Pancreas (tissue), 10 donors: ENCODE measurements around the gene ADAMTS6. TPM values are rescaled to one million over a fixed set of nuclear protein-coding genes. Genes with fewer than 3 reads are reported as not detected.

Source experiments
- ATAC-seq, 4 donors: fragments of 200-7000 bp; cut with Tn5 transposase; one replicate each; pipeline versions ENCODE4 v1.8.0 to v1.9.1; 2020; ENCODE audit warnings: mild to moderate bottlenecking in 4 of 4, moderate library complexity in 4 of 4
- DNase-seq, 6 donors: peaks; one replicate each; pipeline ENCODE4 v3.0.0-alpha.2; 2020
- FAIRE-seq: peaks from 2 replicates; lab custom pipeline; 2012; peaks lifted over from hg19 to GRCh38; lab: Jason Lieb, UNC
- H3K27ac ChIP-seq, 4 donors: fragments of 200-600 bp; sonication (generic); 1 replicate in 3 of 4; 2 replicates in 1 of 4; pipeline versions ENCODE4 v1.5.0 to v1.8.0; 2020
- H3K27me3 ChIP-seq, 4 donors: fragments of 200-600 bp; one replicate each; pipeline ENCODE4 v1.8.0; 2021
- H3K36me3 ChIP-seq, 3 donors: fragments of 200-600 bp; sonication (generic) in 1 of 3; one replicate each; pipeline versions ENCODE4 v1.5.0 to v1.8.0; 2020 to 2021
- H3K4me1 ChIP-seq, 3 donors: fragments of 200-600 bp; one replicate each; pipeline ENCODE4 v1.8.0; 2021
- H3K4me3 ChIP-seq, 4 donors: fragments of 200-600 bp; sonication (generic) in 2 of 4; one replicate each; pipeline versions ENCODE4 v1.5.0 to v1.8.0; 2020 to 2021
- H3K9me3 ChIP-seq, 4 donors: fragments of 200-600 bp; one replicate each; pipeline ENCODE4 v1.8.0; 2021
- WGBS, 2 donors: extraction: QIAGEN DNeasy Blood & Tissue Kit; methylation state at CpG; one replicate each; pipeline ENCODE4 v1.1.7; 2013; 5-methylcytosine and 5-hydroxymethylcytosine counted together
- intact Hi-C, 3 donors: fragments of 100-400 bp; cut with DNase I; formaldehyde crosslinking; loops; one replicate each; pipeline versions ENCODE4 v1.11.1 to v1.14.2; 2022
- polyA plus RNA-seq, 2 donors: library from polyadenylated mRNA; stranded (reverse); fragments of 200-250 nt; gene quantifications; one replicate each; pipeline ENCODE4 v1.2.3, GENCODE V29; 2013
- total RNA-seq, 6 donors: library from RNA; stranded (reverse); fragmentation: NEBNext Ultra II Directional in 4 of 6; extraction: Animal tissue kit (Norgen Biotek cat#: 25700) in 4 of 6; gene quantifications; one replicate each; pipeline versions ENCODE4 v1.2.1 to v1.2.4, GENCODE V29; 2021 to 2023
- TF ChIP-seq, protein P1 (sequence below), 4 donors: fragments of 200-600 bp; sonication (generic) in 3 of 4; IDR thresholded peaks; one replicate each; pipeline versions ENCODE4 v1.5.0 to v1.8.0; 2021; ENCODE audit warnings: antibody characterized with exemption in 4 of 4
- donor health status: healthy with polysubstance abuse.
- donor health status: DM: no; HTN: no; CAD: no; lungs with moderate emphysema.
- donor health status: DM: no; HTN: no; CAD: no.
- donor health status: control.
- donor health status: control.
- donor health status: Bipolar disorder and iron deficiency.
- donor health status: DM: yes; HTN: yes; CAD: no.
- donor health status: DM: no; HTN: no; CAD: no.
- donor health status: DM: no; HTN: no; CAD: no.
- donor health status: DM: yes; HTN: yes; CAD: no.

ADAMTS6 gene
- total and polyA plus RNA-seq, 8 donors = 0.14 to 0.70 (median 0.30) TPM

DNA sequence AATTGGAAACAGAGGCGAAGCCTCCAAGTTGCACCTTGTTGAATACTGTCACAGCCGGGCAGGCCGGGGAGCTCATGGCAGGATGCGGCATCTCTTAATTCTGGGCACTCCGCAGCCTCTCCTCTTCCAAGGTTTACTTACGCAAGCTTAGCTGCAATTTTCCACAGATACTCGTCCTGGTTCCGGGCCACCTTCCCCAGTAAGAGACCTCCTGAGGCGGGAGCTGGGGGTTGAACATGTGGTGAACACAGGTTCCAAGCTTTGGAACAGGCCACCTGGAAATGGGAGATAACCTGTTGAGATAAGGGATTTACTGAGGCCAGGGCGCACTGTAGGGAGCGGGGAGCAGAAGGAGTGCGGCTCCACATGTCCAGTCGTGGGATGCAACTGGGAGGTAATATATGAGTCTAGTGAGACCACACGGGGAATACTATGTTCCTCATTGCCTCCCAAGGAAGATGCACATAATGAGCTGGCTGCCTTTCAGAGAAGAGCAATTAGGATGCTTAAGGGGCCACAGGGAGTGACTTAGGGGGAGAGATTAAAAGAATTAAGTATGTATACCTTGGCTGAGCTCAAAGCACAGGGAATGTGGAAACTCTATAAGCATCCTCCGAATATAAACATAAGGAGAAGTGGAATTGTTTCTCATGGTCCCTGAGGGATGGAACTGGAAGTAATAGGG is 377.8 kb downstream of the ADAMTS6 start:
- intact Hi-C loops = loop anchor here in 1 of 3 donors (5.0 kb wide), 1 partner anchor 378 kb away; the partner anchor contains the start of gene ADAMTS6
- H3K4me1 ChIP-seq = peaks cover 0 to 3% (median 0%) of the 10 kb centered on the region in 3 donors
- 61 to 65% methylated on average over 15 of the region's 15 CpGs for WGBS, 2 donors
- H3K4me3 ChIP-seq = peak overlapping the region in 3 of 4 donors; percentile 37 to 65 (median 60)
- no peaks in the 10 kb centered on the region for H3K27me3 ChIP-seq
- FAIRE-seq = no peak
- H3K27ac ChIP-seq = peak overlapping the region in 1 of 4 donors; percentile 77
- TF ChIP-seq, protein P1, sequence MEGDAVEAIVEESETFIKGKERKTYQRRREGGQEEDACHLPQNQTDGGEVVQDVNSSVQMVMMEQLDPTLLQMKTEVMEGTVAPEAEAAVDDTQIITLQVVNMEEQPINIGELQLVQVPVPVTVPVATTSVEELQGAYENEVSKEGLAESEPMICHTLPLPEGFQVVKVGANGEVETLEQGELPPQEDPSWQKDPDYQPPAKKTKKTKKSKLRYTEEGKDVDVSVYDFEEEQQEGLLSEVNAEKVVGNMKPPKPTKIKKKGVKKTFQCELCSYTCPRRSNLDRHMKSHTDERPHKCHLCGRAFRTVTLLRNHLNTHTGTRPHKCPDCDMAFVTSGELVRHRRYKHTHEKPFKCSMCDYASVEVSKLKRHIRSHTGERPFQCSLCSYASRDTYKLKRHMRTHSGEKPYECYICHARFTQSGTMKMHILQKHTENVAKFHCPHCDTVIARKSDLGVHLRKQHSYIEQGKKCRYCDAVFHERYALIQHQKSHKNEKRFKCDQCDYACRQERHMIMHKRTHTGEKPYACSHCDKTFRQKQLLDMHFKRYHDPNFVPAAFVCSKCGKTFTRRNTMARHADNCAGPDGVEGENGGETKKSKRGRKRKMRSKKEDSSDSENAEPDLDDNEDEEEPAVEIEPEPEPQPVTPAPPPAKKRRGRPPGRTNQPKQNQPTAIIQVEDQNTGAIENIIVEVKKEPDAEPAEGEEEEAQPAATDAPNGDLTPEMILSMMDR (IDR thresholded peaks at IDR 0.05) = no peak
- H3K9me3 ChIP-seq = no peaks in the 10 kb centered on the region
- peak in 1 of 6 donors; percentile 26 for DNase-seq
- H3K36me3 ChIP-seq = no peaks in the 10 kb centered on the region
- ATAC-seq = peak in 3 of 4 donors; percentile 6 to 25 (median 15)

DNA sequence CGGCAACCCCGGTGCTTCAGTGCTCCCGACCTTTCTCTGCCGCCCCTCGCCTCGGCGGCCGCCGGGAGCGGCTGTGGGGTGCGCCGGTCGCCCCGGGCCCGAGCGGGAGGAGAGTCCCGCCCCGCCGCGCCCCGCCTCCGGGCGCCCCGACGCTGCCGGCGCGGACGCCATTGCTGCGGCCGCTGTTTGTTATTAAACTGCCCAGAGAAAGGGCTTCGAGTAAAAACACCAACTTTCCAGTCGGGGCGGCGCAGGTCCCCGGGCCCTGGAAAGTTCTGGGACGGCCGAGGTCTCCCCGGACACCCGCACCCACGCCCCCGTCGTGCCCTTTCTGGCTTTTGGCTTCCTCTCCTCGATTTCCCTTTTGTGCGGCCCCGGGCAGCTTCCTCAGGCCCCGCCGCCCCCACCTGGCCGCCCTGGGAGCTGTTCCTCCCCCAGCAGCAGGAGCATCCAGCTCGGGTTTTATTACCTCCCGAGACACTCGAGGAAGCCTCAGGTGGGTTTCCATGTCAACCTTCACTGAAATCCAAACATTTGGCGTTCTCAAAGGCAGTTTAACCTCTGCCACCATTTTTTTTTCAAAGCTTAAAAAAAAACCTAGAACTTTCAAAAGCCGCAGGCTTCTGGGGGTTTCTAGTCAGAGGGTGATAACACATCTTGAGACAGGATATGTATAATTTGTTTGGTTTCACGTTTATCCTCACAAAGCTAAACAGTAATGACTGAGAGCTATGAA is 378.6 kb downstream of the ADAMTS6 start:
- H3K27me3 ChIP-seq = no peaks in the 10 kb centered on the region
- H3K4me3 ChIP-seq = peak overlapping the region; percentile 37 to 65 (median 50)
- TF ChIP-seq, protein P1 (IDR thresholded peaks at IDR 0.05) = peak in 1 of 4 donors; percentile 10
- peaks cover 0 to 3% (median 0%) of the 10 kb centered on the region in 3 donors for H3K4me1 ChIP-seq
- no peak for FAIRE-seq
- no peaks in the 10 kb centered on the region for H3K36me3 ChIP-seq
- intact Hi-C loops = loop anchor here in 1 of 3 donors (5.0 kb wide), 1 partner anchor 379 kb away; the partner anchor contains the start of gene ADAMTS6
- H3K27ac ChIP-seq = peak overlapping the region; percentile 55 to 81 (median 79)
- peak; percentile 49 to 80 (median 65) for DNase-seq
- H3K9me3 ChIP-seq = no peaks in the 10 kb centered on the region
- ATAC-seq = peak; percentile 86 to 90 (median 88)
- 0 to 1% methylated on average over 55 of the region's 55 CpGs for WGBS, 2 donors

DNA sequence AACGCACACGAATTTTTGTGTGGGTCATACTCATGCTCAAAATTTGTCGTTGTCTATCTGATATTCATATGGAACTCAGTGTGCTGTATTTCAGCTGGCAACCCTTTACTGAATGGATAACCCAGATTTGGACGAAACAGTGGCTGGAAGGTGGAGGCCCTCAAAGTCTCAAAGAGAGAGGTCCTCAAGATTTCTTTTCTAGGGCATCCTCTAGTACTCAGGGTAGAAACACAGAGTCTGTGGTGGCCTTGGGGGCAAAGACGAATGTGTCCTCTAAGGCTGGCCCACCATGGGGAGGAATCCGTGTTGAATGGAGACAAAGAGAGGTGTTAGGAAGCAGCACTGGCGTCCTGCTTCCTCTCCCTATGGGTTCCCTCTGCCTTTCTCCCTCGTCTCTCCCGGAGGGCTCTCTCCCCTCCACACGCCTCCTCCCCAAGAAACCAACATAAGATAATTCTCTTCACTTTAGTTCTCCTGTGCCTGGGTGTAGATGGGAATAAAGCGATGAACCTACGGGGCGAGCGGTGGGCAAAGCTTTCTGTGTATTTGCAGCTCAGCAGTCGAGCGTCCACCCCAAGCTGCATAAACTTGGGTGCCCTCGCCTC is 379.2 kb downstream of the ADAMTS6 start:
- DNase-seq = no peak
- WGBS, 2 donors = 36 to 38% methylated on average over 17 of the region's 17 CpGs
- TF ChIP-seq, protein P1 (IDR thresholded peaks at IDR 0.05) = no peak
- Histone ChIP-seq H3K4me3 (peak overlapping the region; percentile 37 to 65 (median 50)), H3K36me3 (no peaks in the 10 kb centered on the region), H3K27ac (peak overlapping the region in 3 of 4 donors; percentile 77 to 81 (median 81)), H3K9me3 (no peaks in the 10 kb centered on the region), H3K4me1 (peaks cover 0 to 3% (median 0%) of the 10 kb centered on the region in 3 donors), H3K27me3 (no peaks in the 10 kb centered on the region)
- ATAC-seq = peak in 3 of 4 donors; percentile 21 to 33 (median 29)
- no peak for FAIRE-seq
- intact Hi-C loops = loop anchor here in 1 of 3 donors (5.0 kb wide), 1 partner anchor 380 kb away; the partner anchor contains the start of gene ADAMTS6

DNA sequence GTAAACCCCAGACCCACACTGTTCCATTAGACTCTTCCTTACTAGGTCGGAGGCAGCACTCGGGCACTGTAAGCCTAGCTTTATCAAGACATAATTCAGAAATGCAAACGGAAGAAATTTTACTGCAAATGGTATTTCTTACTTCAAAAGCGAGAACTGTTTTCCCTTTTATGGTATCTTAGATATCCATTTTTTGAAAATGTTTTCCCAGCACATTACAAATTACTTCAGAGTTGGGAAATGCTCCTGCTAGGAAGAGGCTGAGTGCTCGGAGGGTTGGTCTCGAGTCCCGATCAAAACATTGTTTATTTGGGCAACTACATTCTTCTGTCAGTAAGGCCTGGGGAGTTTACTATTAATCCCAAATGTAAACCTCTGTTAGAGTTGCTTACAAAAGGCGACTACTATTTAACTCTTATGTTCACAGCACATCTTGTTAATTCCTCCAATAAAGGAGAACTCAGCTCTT is 380.1 kb downstream of the ADAMTS6 start:
- intact Hi-C loops = loop anchor here in 1 of 3 donors (5.0 kb wide), 1 partner anchor 381 kb away; the partner anchor contains the start of gene ADAMTS6
- no peak for DNase-seq
- 85 to 87% methylated on average over 8 of the region's 8 CpGs for WGBS, 2 donors

More for the DNA sequence above, 380.1 kb downstream of the ADAMTS6 start:
- Histone ChIP-seq H3K27me3 (no peaks in the 10 kb centered on the region), H3K9me3 (no peaks in the 10 kb centered on the region), H3K27ac (no peak overlapping the region), H3K36me3 (no peaks in the 10 kb centered on the region), H3K4me1 (peaks cover 0 to 3% (median 0%) of the 10 kb centered on the region in 3 donors), H3K4me3 (no peak overlapping the region)
- TF ChIP-seq, protein P1 (IDR thresholded peaks at IDR 0.05) = no peak
- ATAC-seq = no peak
- FAIRE-seq = no peak
